Psoas muscle (tissue), 8 donors: Measurements from ENCODE around the gene IFNK. TPM values are rescaled to one million over a fixed set of nuclear protein-coding genes. Genes with fewer than 3 reads are reported as not detected.

ENCODE experiments used
- ATAC-seq, 4 donors: fragments of 200-7000 bp; cut with Tn5 transposase; one replicate each; pipeline ENCODE4 v1.9.1; 2020; ENCODE audit warnings: moderate library complexity in 3 of 4, mild to moderate bottlenecking in 2 of 4
- DNase-seq, 2 donors: peaks; one replicate each; pipeline ENCODE4 v3.0.0-alpha.2; 2020
- H3K27ac ChIP-seq: fragments of 200-600 bp; one replicate; pipeline ENCODE4 v1.8.0; 2022
- H3K27me3 ChIP-seq, 3 donors: fragments of 200-600 bp in 1 of 3; one replicate each; pipeline versions ENCODE4 v1.6.1 to v1.8.0; 2013 to 2022; ENCODE audit warnings: low read length in 2 of 3, mild to moderate bottlenecking in 2 of 3, moderate library complexity in 1 of 3; ENCODE audit not compliant: insufficient read depth in 3 of 3
- H3K36me3 ChIP-seq, 2 donors: fragments of 200-600 bp in 1 of 2; one replicate each; pipeline versions ENCODE4 v1.6.1 to v1.8.0; 2013 to 2022; ENCODE audit warnings: low read depth in 1 of 2, mild to moderate bottlenecking in 1 of 2, moderate library complexity in 1 of 2; ENCODE audit not compliant: insufficient read depth in 1 of 2
- H3K4me1 ChIP-seq: fragments of 200-600 bp; one replicate; pipeline ENCODE4 v1.8.0; 2022
- H3K4me3 ChIP-seq: fragments of 200-600 bp; one replicate; pipeline ENCODE4 v1.8.0; 2022; ENCODE audit warnings: mild to moderate bottlenecking
- H3K9me3 ChIP-seq: fragments of 200-600 bp; one replicate; pipeline ENCODE4 v1.8.0; 2022
- WGBS, 3 donors: extraction: QIAGEN DNeasy Blood & Tissue Kit; methylation state at CpG; one replicate each; pipeline versions ENCODE4 v1.1.6 to v1.1.7; 2013; 5-methylcytosine and 5-hydroxymethylcytosine counted together
- intact Hi-C, 2 donors: fragments of 100-400 bp; cut with DNase I; formaldehyde crosslinking; loops; one replicate each; pipeline versions ENCODE4 v1.11.0 to v1.14.2; 2022
- long read RNA-seq, 2 donors: library from polyadenylated mRNA; unstranded; transcript quantifications; one replicate each; pipeline ENCODE4 v2.0.0, GENCODE V29; 2021
- polyA plus RNA-seq, 3 donors: library from polyadenylated mRNA; stranded (reverse); fragments of 200-250 nt; gene quantifications; one replicate each; pipeline ENCODE4 v1.2.3, GENCODE V29; 2013
- total RNA-seq, 4 donors: library from RNA; stranded (reverse); fragmentation: NEBNext Ultra II Directional in 2 of 4; extraction: Animal tissue kit (Norgen Biotek cat#: 25700) in 2 of 4; gene quantifications; one replicate each; pipeline versions ENCODE4 v1.2.1 to v1.2.4, GENCODE V29; 2021 to 2023
- TF ChIP-seq, protein P1 (sequence below): fragments of 200-600 bp; IDR thresholded peaks from one replicate; pipeline ENCODE4 v1.8.0; 2022; ENCODE audit warnings: antibody characterized with exemption
- donor health status: healthy with polysubstance abuse.
- donor health status: DM: no; HTN: no; CAD: no; lungs with moderate emphysema.
- donor health status: Bipolar disorder and iron deficiency.
- donor health status: healthy.
- donor health status: DM: yes; HTN: yes; CAD: no.
- donor health status: DM: no; HTN: no; CAD: no.
- donor health status: DM: no; HTN: no; CAD: no.
- donor health status: DM: yes; HTN: yes; CAD: no.

IFNK gene
- total RNA-seq = not detected
- polyA plus RNA-seq = not detected
- long read RNA-seq, donor 1 = 0 reads
- long read RNA-seq, donor 2 = 0 reads

DNA sequence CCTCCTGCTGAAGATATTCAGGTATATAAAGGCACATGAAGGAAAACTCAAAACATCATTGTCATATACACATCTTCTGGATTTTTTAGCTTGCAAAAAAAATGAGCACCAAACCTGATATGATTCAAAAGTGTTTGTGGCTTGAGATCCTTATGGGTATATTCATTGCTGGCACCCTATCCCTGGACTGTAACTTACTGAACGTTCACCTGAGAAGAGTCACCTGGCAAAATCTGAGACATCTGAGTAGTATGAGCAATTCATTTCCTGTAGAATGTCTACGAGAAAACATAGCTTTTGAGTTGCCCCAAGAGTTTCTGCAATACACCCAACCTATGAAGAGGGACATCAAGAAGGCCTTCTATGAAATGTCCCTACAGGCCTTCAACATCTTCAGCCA is at the start of gene IFNK:
TSS of gene IFNK (plus strand) at position 55 of the 400 bp plus-strand sequence. CDS start at position 102, 47 bp downstream.
- intact Hi-C loops = no loop called here
- TF ChIP-seq, protein P1, sequence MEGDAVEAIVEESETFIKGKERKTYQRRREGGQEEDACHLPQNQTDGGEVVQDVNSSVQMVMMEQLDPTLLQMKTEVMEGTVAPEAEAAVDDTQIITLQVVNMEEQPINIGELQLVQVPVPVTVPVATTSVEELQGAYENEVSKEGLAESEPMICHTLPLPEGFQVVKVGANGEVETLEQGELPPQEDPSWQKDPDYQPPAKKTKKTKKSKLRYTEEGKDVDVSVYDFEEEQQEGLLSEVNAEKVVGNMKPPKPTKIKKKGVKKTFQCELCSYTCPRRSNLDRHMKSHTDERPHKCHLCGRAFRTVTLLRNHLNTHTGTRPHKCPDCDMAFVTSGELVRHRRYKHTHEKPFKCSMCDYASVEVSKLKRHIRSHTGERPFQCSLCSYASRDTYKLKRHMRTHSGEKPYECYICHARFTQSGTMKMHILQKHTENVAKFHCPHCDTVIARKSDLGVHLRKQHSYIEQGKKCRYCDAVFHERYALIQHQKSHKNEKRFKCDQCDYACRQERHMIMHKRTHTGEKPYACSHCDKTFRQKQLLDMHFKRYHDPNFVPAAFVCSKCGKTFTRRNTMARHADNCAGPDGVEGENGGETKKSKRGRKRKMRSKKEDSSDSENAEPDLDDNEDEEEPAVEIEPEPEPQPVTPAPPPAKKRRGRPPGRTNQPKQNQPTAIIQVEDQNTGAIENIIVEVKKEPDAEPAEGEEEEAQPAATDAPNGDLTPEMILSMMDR = no peak
- H3K4me3 ChIP-seq = no peak within 1 kb of the TSS

DNA sequence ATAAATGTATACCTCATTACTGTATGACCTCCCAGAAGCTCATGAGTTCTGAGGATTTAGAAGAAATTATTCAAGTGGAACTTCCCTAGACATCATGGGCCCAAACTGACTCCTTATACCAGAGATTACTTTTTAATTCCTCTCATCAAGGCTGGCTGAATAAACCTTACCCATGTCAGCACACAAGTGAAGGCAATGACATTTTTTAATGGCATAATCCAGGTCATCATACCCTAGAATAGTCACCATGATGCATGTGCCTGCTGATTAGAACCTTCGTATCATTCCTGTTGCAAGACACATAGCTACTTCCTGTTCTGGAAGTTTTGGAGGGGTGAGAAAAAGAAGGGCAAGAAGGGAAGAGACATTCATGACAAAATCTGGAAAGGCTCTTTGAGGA is 49.8 kb upstream of the IFNK start:
- Histone ChIP-seq H3K36me3 (no peaks in the 10 kb centered on the region), H3K27me3 (no peaks in the 10 kb centered on the region), H3K27ac (no peak overlapping the region), H3K9me3 (peaks cover 5% of the 10 kb centered on the region), H3K4me1 (peaks cover 22% of the 10 kb centered on the region), H3K4me3 (no peak overlapping the region)
- TF ChIP-seq, protein P1 = no peak
- no peak for ATAC-seq
- WGBS, 3 donors = 64 to 96% (median 66%) methylated on average over 1 of the region's 1 CpG
- DNase-seq = no peak
- intact Hi-C loops = loop anchor here (5.0 to 10.0 kb wide), 2 partner anchors 53 to 90 kb away; partner anchors contain the start of gene MOB3B (in 1 of the 2)

More for the DNA sequence above, at the start of gene IFNK:
- 86 to 91% (median 89%) methylated on average over 2 of the region's 2 CpGs for WGBS, 3 donors
- Histone ChIP-seq H3K9me3 (no peaks in the 10 kb centered on the region), H3K4me1 (no peaks in the 10 kb centered on the region), H3K27ac (no peak within 1 kb of the TSS), H3K27me3 (no peaks in the 10 kb centered on the region), H3K36me3 (no peaks in the 10 kb centered on the region)
- ATAC-seq (no peak), DNase-seq (no peak)

GRCh38 chr9:27475057-27475595 is 49.0 kb upstream of the IFNK start:
- WGBS, 3 donors = 82 to 89% (median 85%) methylated on average over 7 of the region's 7 CpGs
- no peak overlapping the region for H3K27ac ChIP-seq
- H3K27me3 ChIP-seq = no peaks in the 10 kb centered on the region
- H3K36me3 ChIP-seq = no peaks in the 10 kb centered on the region
- peaks cover 6% of the 10 kb centered on the region for H3K9me3 ChIP-seq
- peaks cover 22% of the 10 kb centered on the region for H3K4me1 ChIP-seq
- TF ChIP-seq, protein P1 = no peak
- intact Hi-C loops = loop anchor here in 1 of 2 donors (10.0 kb wide), 1 partner anchor 90 kb away; no protein-coding TSS in a partner anchor
- DNase-seq (no peak), ATAC-seq (no peak)
- H3K4me3 ChIP-seq = no peak overlapping the region

- no peak for DNase-seq
- 92 to 96% (median 93%) methylated on average over 6 of the region's 6 CpGs for WGBS, 3 donors
- TF ChIP-seq, protein P1 = no peak
- no peak overlapping the region for H3K27ac ChIP-seq
- H3K4me1 ChIP-seq = peaks cover 22% of the 10 kb centered on the region
- peaks cover 6% of the 10 kb centered on the region for H3K9me3 ChIP-seq
- no peak overlapping the region for H3K4me3 ChIP-seq
- ATAC-seq = no peak
- no peaks in the 10 kb centered on the region for H3K36me3 ChIP-seq
- no peaks in the 10 kb centered on the region for H3K27me3 ChIP-seq
- intact Hi-C loops = loop anchor here in 1 of 2 donors (10.0 kb wide), 1 partner anchor 92 kb away; no protein-coding TSS in a partner anchor
Observed at GRCh38 chr9:27476870-27477515, 47.1 kb upstream of the IFNK start.
